Cardiac fibroblast (primary cell): Measurements from ENCODE around the gene NAGS.
"Not testable (repeated sequence)": the region's sequence is repeated elsewhere in the genome, so short reads cannot be mapped to it uniquely, and the experiment has no call there.

Experiments used
- DNase-seq, 2 donors: peaks; one replicate each; pipeline versions ENCODE4 v3.0.0 to v3.0.0-alpha.2; 2010; ENCODE audit warnings: low read depth in 2 of 2
- H3K4me3 ChIP-seq, 2 donors: replicated peaks in 1 of 2; 1 replicate in 1 of 2; 2 replicates in 1 of 2; pipeline ENCODE4 v1.5.1; 2011; ENCODE audit warnings: low read depth in 2 of 2, low read length in 2 of 2, mild to moderate bottlenecking in 2 of 2, moderate library complexity in 1 of 2
- CTCF ChIP-seq: IDR thresholded peaks from one replicate; pipeline ENCODE4 v1.5.1; 2011; ENCODE audit warnings: low read depth, mild to moderate bottlenecking, low read length, inconsistent platforms

Gene NAGS

GRCh38 chr17:44043272-44043696 is 38.9 kb downstream of the NAGS start:
- DNase-seq: peak; percentile 79 to 88
- no peak overlapping the region for H3K4me3 ChIP-seq
- no peak for TF ChIP-seq CTCF

GRCh38 chr17:44044071-44044470 is 39.6 kb downstream of the NAGS start:
- peak; percentile 59 to 79 for DNase-seq
- no peak overlapping the region for H3K4me3 ChIP-seq
- no peak for TF ChIP-seq CTCF

GRCh38 chr17:44045486-44045885 is 41.1 kb downstream of the NAGS start:
- DNase-seq: no peak
- no peak overlapping the region for H3K4me3 ChIP-seq
- TF ChIP-seq CTCF: no peak

- not testable (repeated sequence) for DNase-seq, H3K4me3 ChIP-seq
Observed at GRCh38 chr17:44046893-44047292, 42.5 kb downstream of the NAGS start.

- no peak for DNase-seq
- TF ChIP-seq CTCF: no peak
- no peak overlapping the region for H3K4me3 ChIP-seq
Observed at GRCh38 chr17:44049294-44050060, 45.1 kb downstream of the NAGS start.

GRCh38 chr17:44053125-44053872 is 48.9 kb downstream of the NAGS start:
- no peak for TF ChIP-seq CTCF
- no peak overlapping the region for H3K4me3 ChIP-seq
- no peak for DNase-seq
